ENCODE data around the gene MAP3K21. TPM values are rescaled to one million over a fixed set of nuclear protein-coding genes. Genes with fewer than 3 reads are reported as not detected.

Gene MAP3K21
- total RNA-seq (0.94 TPM), polyA plus RNA-seq (1.3 TPM)
- long read RNA-seq, donor 1: 0 reads
- long read RNA-seq, donor 2: 0 reads
- long read RNA-seq, donor 3: 0 reads
- long read RNA-seq, donor 4: 0 reads
- long read RNA-seq, donor 5: 0 reads
- long read RNA-seq, donor 6: 0 reads
- long read RNA-seq, donor 7: 0 reads
- long read RNA-seq, donor 8: 0 reads
- long read RNA-seq, donor 9: 0 reads
- long read RNA-seq, donor 10: 0 reads

DNA sequence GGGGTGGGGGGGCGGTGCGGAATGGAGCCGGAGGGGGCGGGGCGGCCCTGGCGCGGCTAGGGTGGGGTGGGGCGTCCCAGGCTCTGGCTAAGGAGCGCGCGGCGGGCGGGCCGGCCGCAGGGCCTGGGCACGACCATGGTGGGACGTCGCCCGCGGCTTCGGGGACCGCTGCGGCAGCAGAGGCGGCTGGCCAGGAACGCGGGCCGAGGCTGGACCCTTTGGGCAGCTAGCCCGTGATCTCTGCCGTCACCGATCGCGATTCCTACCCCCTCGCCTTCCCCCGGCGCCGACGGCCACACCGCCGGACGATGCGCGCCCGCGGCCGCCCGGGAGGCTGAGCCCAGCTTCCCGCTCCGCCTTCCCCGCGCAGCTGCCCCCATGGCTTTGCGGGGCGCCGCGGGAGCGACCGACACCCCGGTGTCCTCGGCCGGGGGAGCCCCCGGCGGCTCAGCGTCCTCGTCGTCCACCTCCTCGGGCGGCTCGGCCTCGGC is at the start of gene MAP3K21:
Gene MAP3K21, plus strand, starts transcription at position 74 of the 491 bp plus-strand sequence. Its CDS starts 305 bp downstream, at position 379.
- WGBS: 1% methylated on average over 68 of the region's 68 CpGs
- Histone ChIP-seq H3K36me3 (ENCODE audit: control insufficient read depth in 2 of 2, insufficient read depth in 2 of 2, low read length in 1 of 2) (no peaks in the 10 kb centered on the region), H3K27ac (ENCODE audit: low read depth in 1 of 2, low read length in 1 of 2) (peak within 1 kb of the TSS in 1 of 2 donors; percentile 42), H3K27me3 (ENCODE audit: control insufficient read depth in 2 of 2, insufficient read depth in 1 of 2, low read length in 1 of 2) (peaks cover 11 to 47% of the 10 kb centered on the region in 2 donors), H3K9me3 (ENCODE audit: control insufficient read depth in 2 of 2, insufficient read depth in 1 of 2, low read length in 1 of 2) (no peaks in the 10 kb centered on the region), H3K4me1 (ENCODE audit: control insufficient read depth in 2 of 2, insufficient read depth in 2 of 2, low read length in 2 of 2) (peaks cover 6 to 8% of the 10 kb centered on the region in 2 donors), H3K4me3 (ENCODE audit: low read length in 2 of 2) (peak within 1 kb of the TSS in 1 of 2 donors; percentile 69)
- DNase-seq (ENCODE audit: low read depth in 6 of 9, low spot score in 9 of 9): peak in 2 of 9 donors; percentile 0 to 11

DNA sequence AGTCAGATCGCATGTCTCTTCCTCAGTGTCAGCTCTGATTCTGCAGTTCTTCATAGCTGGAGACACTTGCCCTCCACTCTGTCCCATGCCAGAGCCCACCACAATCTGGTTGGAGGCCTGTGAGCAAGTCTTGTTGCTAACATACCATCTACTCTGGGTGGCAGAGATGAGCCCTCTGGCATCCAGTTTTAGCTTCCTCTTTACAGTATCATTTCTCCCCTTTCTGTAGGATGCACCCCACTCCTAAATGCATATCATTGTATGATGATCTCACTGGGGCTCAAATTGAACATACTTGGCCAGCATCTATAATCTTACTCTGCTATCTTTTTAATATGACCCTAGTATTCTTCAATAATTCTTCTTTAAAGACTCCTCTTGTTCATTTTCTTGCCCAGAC is 48.9 kb upstream of the MAP3K21 start:
- Histone ChIP-seq H3K4me1 (ENCODE audit: control insufficient read depth in 2 of 2, insufficient read depth in 2 of 2, low read length in 2 of 2) (peaks cover 11 to 12% of the 10 kb centered on the region in 2 donors), H3K4me3 (ENCODE audit: low read length in 2 of 2) (no peak overlapping the region), H3K36me3 (ENCODE audit: control insufficient read depth in 2 of 2, insufficient read depth in 2 of 2, low read length in 1 of 2) (no peaks in the 10 kb centered on the region), H3K27ac (ENCODE audit: low read depth in 1 of 2, low read length in 1 of 2) (no peak overlapping the region), H3K9me3 (ENCODE audit: control insufficient read depth in 2 of 2, insufficient read depth in 1 of 2, low read length in 1 of 2) (no peaks in the 10 kb centered on the region), H3K27me3 (ENCODE audit: control insufficient read depth in 2 of 2, insufficient read depth in 1 of 2, low read length in 1 of 2) (no peaks in the 10 kb centered on the region)
- WGBS: 98% methylated on average over 1 of the region's 1 CpG
- DNase-seq (ENCODE audit: low read depth in 6 of 9, low spot score in 9 of 9): no peak

DNA sequence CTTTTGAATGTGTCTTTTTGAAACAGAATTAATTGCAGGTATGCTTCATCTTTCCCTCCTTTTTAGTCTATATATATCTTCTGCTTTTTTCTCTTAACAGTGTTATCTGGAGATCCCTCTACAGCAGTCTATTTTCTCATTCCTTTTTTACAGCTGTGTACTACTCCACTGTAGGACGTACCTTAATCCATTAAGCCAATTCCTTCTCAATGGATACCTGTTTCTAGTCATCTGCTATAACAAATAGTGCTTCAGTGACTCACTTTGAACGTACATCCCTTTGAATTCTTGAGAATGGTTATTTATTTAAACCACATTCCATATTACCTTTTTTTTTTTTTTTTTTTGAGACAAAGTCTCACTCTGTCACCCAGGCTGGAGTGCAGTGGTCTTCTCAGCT is 47.6 kb upstream of the MAP3K21 start:
- no peaks in the 10 kb centered on the region for H3K27me3 ChIP-seq (ENCODE audit: control insufficient read depth in 2 of 2, insufficient read depth in 1 of 2, low read length in 1 of 2)
- 96% methylated on average over 2 of the region's 2 CpGs for WGBS
- peaks cover 11 to 12% of the 10 kb centered on the region in 2 donors for H3K4me1 ChIP-seq (ENCODE audit: control insufficient read depth in 2 of 2, insufficient read depth in 2 of 2, low read length in 2 of 2)
- H3K36me3 ChIP-seq (ENCODE audit: control insufficient read depth in 2 of 2, insufficient read depth in 2 of 2, low read length in 1 of 2): no peaks in the 10 kb centered on the region
- no peak overlapping the region for H3K4me3 ChIP-seq (ENCODE audit: low read length in 2 of 2)
- DNase-seq (ENCODE audit: low read depth in 6 of 9, low spot score in 9 of 9): no peak
- no peak overlapping the region for H3K27ac ChIP-seq (ENCODE audit: low read depth in 1 of 2, low read length in 1 of 2)
- H3K9me3 ChIP-seq (ENCODE audit: control insufficient read depth in 2 of 2, insufficient read depth in 1 of 2, low read length in 1 of 2): no peaks in the 10 kb centered on the region

DNA sequence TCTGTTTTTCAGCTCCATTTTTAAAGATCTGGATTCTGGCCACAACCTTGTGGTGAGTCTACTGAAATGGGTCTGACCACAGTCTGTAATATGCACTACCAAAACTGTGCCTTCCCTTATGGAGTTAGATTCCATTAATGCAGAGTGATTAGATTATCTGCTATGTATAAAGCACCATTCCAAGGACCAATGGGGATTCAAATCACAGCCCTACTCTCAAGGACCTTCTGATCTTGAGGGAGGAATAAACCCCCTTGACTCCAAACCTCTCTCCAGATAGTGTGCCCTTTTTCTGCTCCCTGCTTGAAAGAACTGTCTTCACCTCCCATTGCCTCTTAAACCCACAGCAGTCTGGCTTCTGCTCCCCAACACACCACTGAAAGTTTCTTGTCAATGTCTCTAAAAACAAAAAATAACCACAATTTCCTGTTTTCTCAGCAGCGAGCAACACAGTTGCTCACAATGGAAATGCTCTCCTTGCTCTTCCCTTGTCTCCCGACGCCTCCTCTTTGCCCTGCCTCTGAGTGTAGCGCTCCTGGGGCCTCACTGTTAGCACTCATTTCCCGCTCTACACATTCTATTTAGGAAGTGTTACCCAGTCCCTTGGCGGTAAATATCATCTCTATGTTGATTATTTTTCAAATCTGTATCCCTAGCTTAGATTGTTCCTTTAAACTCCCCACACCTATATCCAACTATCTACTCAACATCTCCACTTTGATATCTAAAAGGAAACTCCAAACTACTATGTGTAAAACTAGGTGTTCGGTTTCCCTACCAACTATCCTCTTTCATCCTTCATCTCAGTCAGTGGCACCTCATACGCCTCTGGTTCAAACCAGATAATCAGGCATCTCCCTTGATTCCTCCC is 45.6 kb upstream of the MAP3K21 start:
- Histone ChIP-seq H3K27ac (ENCODE audit: low read depth in 1 of 2, low read length in 1 of 2) (peak overlapping the region in 1 of 2 donors; percentile 71), H3K36me3 (ENCODE audit: control insufficient read depth in 2 of 2, insufficient read depth in 2 of 2, low read length in 1 of 2) (no peaks in the 10 kb centered on the region), H3K4me1 (ENCODE audit: control insufficient read depth in 2 of 2, insufficient read depth in 2 of 2, low read length in 2 of 2) (peaks cover 11 to 12% of the 10 kb centered on the region in 2 donors), H3K27me3 (ENCODE audit: control insufficient read depth in 2 of 2, insufficient read depth in 1 of 2, low read length in 1 of 2) (no peaks in the 10 kb centered on the region), H3K4me3 (ENCODE audit: low read length in 2 of 2) (no peak overlapping the region), H3K9me3 (ENCODE audit: control insufficient read depth in 2 of 2, insufficient read depth in 1 of 2, low read length in 1 of 2) (no peaks in the 10 kb centered on the region)
- peak in 7 of 9 donors; percentile 32 to 71 (median 42) for DNase-seq (ENCODE audit: low read depth in 6 of 9, low spot score in 9 of 9)
- 30% methylated on average over 8 of the region's 8 CpGs for WGBS

DNA sequence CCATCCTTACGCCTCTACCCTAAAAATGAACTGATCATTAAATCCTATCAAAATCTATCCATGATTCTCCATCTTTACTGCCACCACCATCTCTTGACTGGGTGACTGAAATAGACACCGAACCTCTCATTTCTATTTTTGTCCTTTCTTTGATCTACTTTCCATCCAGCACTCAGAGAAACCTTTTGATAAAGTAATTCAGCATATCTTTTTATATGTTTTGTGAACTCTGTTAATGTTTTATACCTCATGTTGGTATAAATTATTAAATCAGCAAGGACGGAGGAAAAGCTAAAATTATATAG is 45.0 kb upstream of the MAP3K21 start:
- DNase-seq (ENCODE audit: low read depth in 6 of 9, low spot score in 9 of 9): peak in 1 of 9 donors; percentile 33
- H3K4me3 ChIP-seq (ENCODE audit: low read length in 2 of 2): no peak overlapping the region
- H3K4me1 ChIP-seq (ENCODE audit: control insufficient read depth in 2 of 2, insufficient read depth in 2 of 2, low read length in 2 of 2): peaks cover 11 to 12% of the 10 kb centered on the region in 2 donors
- WGBS: 64% methylated on average over 3 of the region's 3 CpGs
- H3K36me3 ChIP-seq (ENCODE audit: control insufficient read depth in 2 of 2, insufficient read depth in 2 of 2, low read length in 1 of 2): no peaks in the 10 kb centered on the region
- no peaks in the 10 kb centered on the region for H3K9me3 ChIP-seq (ENCODE audit: control insufficient read depth in 2 of 2, insufficient read depth in 1 of 2, low read length in 1 of 2)
- H3K27ac ChIP-seq (ENCODE audit: low read depth in 1 of 2, low read length in 1 of 2): no peak overlapping the region
- H3K27me3 ChIP-seq (ENCODE audit: control insufficient read depth in 2 of 2, insufficient read depth in 1 of 2, low read length in 1 of 2): no peaks in the 10 kb centered on the region

DNA sequence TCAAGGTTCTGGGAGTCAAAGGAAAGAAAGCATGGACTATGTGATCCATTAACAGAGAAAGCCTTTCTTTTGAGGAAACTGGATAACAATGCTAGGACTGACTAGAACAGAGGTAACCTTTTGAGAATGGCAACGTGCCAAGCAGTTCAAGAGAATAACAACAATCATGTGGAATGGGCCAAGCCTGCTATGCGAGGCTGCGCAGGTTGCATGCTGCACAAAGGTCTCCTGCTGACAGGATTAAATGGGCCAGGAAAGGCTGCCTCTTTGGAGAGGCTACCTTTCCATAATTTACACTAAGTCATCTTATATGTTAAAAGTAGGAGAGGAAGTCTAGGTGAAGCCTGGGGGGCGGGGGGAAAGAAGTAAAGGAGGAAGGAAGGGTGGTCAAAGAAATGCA is 37.8 kb upstream of the MAP3K21 start:
- Histone ChIP-seq H3K27ac (ENCODE audit: low read depth in 1 of 2, low read length in 1 of 2) (no peak overlapping the region), H3K36me3 (ENCODE audit: control insufficient read depth in 2 of 2, insufficient read depth in 2 of 2, low read length in 1 of 2) (no peaks in the 10 kb centered on the region), H3K9me3 (ENCODE audit: control insufficient read depth in 2 of 2, insufficient read depth in 1 of 2, low read length in 1 of 2) (no peaks in the 10 kb centered on the region), H3K4me3 (ENCODE audit: low read length in 2 of 2) (no peak overlapping the region), H3K27me3 (ENCODE audit: control insufficient read depth in 2 of 2, insufficient read depth in 1 of 2, low read length in 1 of 2) (no peaks in the 10 kb centered on the region), H3K4me1 (ENCODE audit: control insufficient read depth in 2 of 2, insufficient read depth in 2 of 2, low read length in 2 of 2) (no peaks in the 10 kb centered on the region)
- 92% methylated on average over 4 of the region's 4 CpGs for WGBS
- DNase-seq (ENCODE audit: low read depth in 6 of 9, low spot score in 9 of 9): no peak

DNA sequence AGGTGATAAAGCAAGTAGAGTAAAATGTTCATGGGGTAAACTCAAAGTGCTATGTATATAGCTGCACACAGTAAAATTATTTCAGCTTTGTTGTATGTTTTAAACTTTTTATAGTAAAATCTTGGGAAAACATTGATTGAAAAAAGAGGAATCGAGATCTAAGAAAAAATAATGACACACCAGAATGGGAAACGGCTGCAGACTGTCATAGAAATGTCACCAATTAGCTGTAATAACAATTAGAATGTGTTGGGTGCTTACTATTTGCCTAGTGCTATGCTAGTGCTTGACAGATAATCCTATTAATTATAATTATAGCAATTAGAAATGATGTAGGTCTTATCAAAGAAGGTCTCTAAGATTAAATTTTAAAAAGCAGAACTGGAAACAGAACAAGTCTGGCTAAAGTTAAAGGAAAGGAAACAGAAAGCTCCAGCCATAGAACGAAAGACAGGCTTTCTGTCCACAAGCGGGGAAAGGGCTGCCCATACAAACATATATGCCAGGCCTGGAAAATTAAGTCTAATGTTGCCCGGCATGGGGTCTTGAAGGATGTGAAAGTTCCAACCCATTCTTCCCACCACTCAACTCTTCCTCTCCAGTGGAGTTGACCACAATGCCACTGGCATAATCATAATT is 37.0 kb upstream of the MAP3K21 start:
- DNase-seq (ENCODE audit: low read depth in 6 of 9, low spot score in 9 of 9): no peak
- Histone ChIP-seq H3K27me3 (ENCODE audit: control insufficient read depth in 2 of 2, insufficient read depth in 1 of 2, low read length in 1 of 2) (peaks cover 0 to 5% of the 10 kb centered on the region in 2 donors), H3K9me3 (ENCODE audit: control insufficient read depth in 2 of 2, insufficient read depth in 1 of 2, low read length in 1 of 2) (no peaks in the 10 kb centered on the region), H3K4me1 (ENCODE audit: control insufficient read depth in 2 of 2, insufficient read depth in 2 of 2, low read length in 2 of 2) (peaks cover 4 to 5% of the 10 kb centered on the region in 2 donors), H3K27ac (ENCODE audit: low read depth in 1 of 2, low read length in 1 of 2) (no peak overlapping the region), H3K4me3 (ENCODE audit: low read length in 2 of 2) (no peak overlapping the region), H3K36me3 (ENCODE audit: control insufficient read depth in 2 of 2, insufficient read depth in 2 of 2, low read length in 1 of 2) (no peaks in the 10 kb centered on the region)
- WGBS: 61% methylated on average over 5 of the region's 5 CpGs

DNA sequence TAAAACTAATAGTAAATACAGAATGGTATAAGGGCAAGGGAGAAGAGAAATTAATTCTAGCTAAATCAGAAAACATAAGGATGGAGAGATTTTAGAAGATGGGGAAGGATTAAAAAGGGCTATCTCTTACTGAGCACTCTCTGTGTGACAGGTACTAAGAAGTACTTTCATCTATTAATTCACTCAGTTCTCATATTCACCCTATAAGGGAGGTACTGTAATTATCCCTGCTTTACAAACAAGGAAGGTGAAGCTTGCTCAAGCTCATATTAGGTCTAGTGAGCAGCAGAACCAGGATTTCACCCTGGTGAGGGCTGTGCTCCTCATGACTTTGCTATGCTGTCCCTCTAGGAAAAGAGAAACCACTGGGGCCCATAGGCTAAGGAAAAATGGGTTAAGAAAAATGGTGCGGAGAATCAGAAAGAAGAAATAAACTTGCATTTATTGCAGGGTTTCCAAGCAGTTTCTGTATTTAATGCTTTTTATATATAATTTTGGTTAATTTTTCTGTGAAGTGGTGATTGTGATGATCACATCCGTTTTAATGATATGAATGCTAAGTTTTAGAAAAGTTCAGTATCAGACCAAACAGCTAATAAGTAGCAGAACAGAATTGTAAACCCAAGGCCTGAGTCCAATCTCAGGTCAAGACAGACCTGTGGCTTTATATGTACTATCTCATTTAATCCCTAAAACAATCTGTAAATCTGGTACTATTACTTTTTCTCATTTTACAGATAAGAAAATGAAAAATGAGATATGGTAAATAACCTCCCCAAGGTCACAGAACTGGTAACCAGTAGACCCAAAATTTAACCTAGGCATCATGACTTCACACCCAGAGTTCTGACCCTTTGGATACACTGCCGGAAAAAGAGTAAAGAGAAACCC is 33.7 kb upstream of the MAP3K21 start:
- Histone ChIP-seq H3K36me3 (ENCODE audit: control insufficient read depth in 2 of 2, insufficient read depth in 2 of 2, low read length in 1 of 2) (no peaks in the 10 kb centered on the region), H3K4me1 (ENCODE audit: control insufficient read depth in 2 of 2, insufficient read depth in 2 of 2, low read length in 2 of 2) (peaks cover 4 to 10% of the 10 kb centered on the region in 2 donors), H3K4me3 (ENCODE audit: low read length in 2 of 2) (no peak overlapping the region), H3K9me3 (ENCODE audit: control insufficient read depth in 2 of 2, insufficient read depth in 1 of 2, low read length in 1 of 2) (no peaks in the 10 kb centered on the region), H3K27me3 (ENCODE audit: control insufficient read depth in 2 of 2, insufficient read depth in 1 of 2, low read length in 1 of 2) (peaks cover 0 to 10% of the 10 kb centered on the region in 2 donors), H3K27ac (ENCODE audit: low read depth in 1 of 2, low read length in 1 of 2) (no peak overlapping the region)
- WGBS: 98% methylated on average over 3 of the region's 3 CpGs
- DNase-seq (ENCODE audit: low read depth in 6 of 9, low spot score in 9 of 9): no peak

Measured in thymus (tissue), 14 donors.